SK-N-MC (cell line): Measurements from ENCODE around the gene ZFYVE21.

Experiments used
- EZH2 ChIP-seq: fragments of 200-600 bp; sonication (generic); IDR thresholded peaks from one replicate; pipeline ENCODE4 v1.6.1; 2017; ENCODE audit warnings: antibody characterized with exemption
- FOXP2 ChIP-seq: optimal IDR thresholded peaks from 2 replicates; pipeline ENCODE3; 2011; ENCODE audit warnings: mild to moderate bottlenecking, moderate library complexity; ENCODE audit not compliant: insufficient read depth; ENCODE audit errors: extremely low read length, control extremely low read depth
- POLR2AphosphoS5 ChIP-seq: IDR thresholded peaks from 2 replicates; pipeline ENCODE4 v1.6.1; 2012; ENCODE audit warnings: mild to moderate bottlenecking, low read depth, low read length, borderline replicate concordance

DNA sequence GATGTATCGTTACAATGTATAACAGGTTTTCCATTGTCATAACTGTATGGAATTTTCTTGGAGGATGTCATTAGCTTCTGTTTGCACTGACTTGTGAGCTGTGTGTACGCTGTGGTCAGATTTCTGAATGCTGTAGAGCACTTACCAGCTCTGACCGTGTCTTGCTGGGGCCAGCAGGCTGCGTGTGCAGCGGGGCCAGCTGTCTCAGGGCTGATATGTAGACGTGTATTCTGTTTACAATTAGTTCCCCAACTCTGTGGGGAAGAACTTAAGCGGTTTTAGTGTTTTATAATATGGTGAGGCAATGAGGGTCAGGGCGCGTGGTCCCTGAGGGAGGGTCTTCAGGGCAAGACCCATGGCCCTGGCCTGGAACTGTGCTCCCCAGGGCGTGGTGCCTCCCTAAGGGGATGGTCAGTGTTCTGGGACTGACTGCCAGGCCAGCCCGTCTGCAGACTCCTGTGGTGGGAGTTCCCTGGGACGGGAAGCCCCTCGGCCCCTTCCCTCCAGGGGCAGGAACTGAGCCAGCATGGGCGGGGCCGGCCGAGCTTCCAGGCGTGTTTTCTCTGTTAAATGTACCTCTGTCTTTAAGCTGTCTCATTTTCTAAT, 19.0 kb upstream of the ZFYVE21 start:
- no peak for TF ChIP-seq EZH2
- TF ChIP-seq POLR2AphosphoS5, result peak; percentile 11; the same call in 1 of the 2 replicates
- TF ChIP-seq FOXP2, result no peak
